Thyroid gland (tissue), 4 donors: Measurements from ENCODE around the gene SCGB3A1. TPM values are rescaled to one million over a fixed set of nuclear protein-coding genes. Genes with fewer than 3 reads are reported as not detected.

Experiments used
- DNase-seq, 2 donors: peaks; one replicate each; pipeline ENCODE4 v3.0.0-alpha.2; 2019
- H3K27ac ChIP-seq, 3 donors: fragments of 200-600 bp; sonication (generic); 1 replicate in 2 of 3; 2 replicates in 1 of 3; pipeline ENCODE4 v1.5.1; 2016 to 2019; ENCODE audit warnings: mild to moderate bottlenecking in 1 of 3, moderate library complexity in 1 of 3
- H3K27me3 ChIP-seq: fragments of 200-600 bp; sonication (generic); one replicate; pipeline ENCODE4 v1.5.1; 2019
- H3K36me3 ChIP-seq, 2 donors: fragments of 200-600 bp; sonication (generic); one replicate each; pipeline ENCODE4 v1.5.1; 2016 to 2019
- H3K4me1 ChIP-seq, 2 donors: fragments of 200-600 bp; sonication (generic); one replicate each; pipeline ENCODE4 v1.5.1; 2017 to 2019
- H3K4me3 ChIP-seq, 3 donors: fragments of 200-600 bp; sonication (generic); replicated peaks in 1 of 3; 1 replicate in 2 of 3; 2 replicates in 1 of 3; pipeline ENCODE4 v1.5.1; 2016; ENCODE audit warnings: mild to moderate bottlenecking in 1 of 3
- H3K9me3 ChIP-seq: fragments of 200-600 bp; sonication (generic); one replicate; pipeline ENCODE4 v1.5.1; 2017
- POLR2A ChIP-seq, 2 donors: fragments of 450-650 bp; IDR thresholded peaks; one replicate each; pipeline ENCODE4 v1.6.1; 2017; ENCODE audit warnings: antibody characterized with exemption in 2 of 2, mild to moderate bottlenecking in 2 of 2, moderate library complexity in 1 of 2
- WGBS, 2 donors: methylation state at CpG; one replicate each; pipeline ENCODE4 v1.1.5; 2017; 5-methylcytosine and 5-hydroxymethylcytosine counted together
- intact Hi-C: fragments of 100-400 bp; cut with DNase I; formaldehyde crosslinking; loops from one replicate; pipeline ENCODE4 v1.15.1; 2023
- total RNA-seq, 4 donors: library from RNA; depleted of rRNA; stranded (reverse); fragments of >200 nt; gene quantifications; one replicate each; pipeline ENCODE4 v1.2.3, GENCODE V29; 2016
- TF ChIP-seq, protein P1 (sequence below), 6 experiments: fragments of 200-600 bp in 3 of 6; fragments of 450-650 bp in 3 of 6; sonication (generic) in 3 of 6; IDR thresholded peaks; one replicate each; pipeline ENCODE4 v1.5.1; 2016 to 2019; ENCODE audit warnings: antibody characterized with exemption in 6 of 6, mild to moderate bottlenecking in 2 of 6, inconsistent platforms in 1 of 6, moderate library complexity in 1 of 6

SCGB3A1 gene
- total RNA-seq, 4 donors from 2014 or later: 1.0 to 8.1 (median 3.5) TPM; not detected in 1

DNA sequence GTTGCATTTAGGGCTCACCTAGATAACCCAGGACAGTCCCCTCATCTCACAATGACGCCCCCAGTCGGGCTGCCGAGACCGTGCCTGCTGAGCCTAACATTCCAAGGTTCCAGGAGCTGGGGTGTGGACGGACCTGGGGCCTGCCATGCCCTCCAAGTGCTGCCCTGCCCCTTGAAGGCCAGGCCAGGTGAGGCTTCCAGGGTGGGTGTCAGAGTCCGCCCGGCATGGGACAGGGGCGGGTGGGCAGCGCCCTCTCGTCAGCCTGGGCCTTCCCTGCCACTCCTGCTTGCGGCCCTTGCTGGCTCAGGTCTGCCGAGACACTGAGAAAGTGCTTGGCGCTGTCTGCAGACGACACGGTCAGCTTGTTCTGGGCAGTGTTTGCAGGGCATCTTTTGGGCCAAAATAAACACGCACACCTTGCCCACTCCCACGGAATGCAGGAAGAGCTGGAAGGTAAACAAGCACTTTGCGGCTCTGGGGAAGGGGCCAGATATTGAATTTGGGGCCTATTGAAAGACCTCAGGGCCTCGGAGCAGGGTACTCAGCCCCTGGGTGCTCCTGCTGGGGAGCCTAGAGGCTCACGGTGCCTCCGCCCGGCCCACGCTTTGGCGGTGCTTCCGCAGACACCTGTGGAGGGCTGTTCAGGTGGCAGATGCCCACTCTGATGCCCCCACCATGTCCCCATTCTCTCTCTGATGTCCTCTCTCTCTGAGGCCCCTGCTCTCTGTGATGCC is 4.2 kb upstream of the SCGB3A1 start:
- Histone ChIP-seq H3K36me3 (no peaks in the 10 kb centered on the region), H3K27ac (peak overlapping the region in 1 of 3 donors; percentile 65), H3K4me1 (peaks cover 19 to 33% of the 10 kb centered on the region in 2 donors), H3K27me3 (no peaks in the 10 kb centered on the region), H3K9me3 (no peaks in the 10 kb centered on the region), H3K4me3 (no peak overlapping the region)
- 54 to 55% methylated on average over 16 to 24 of the region's 25 CpGs for WGBS, 2 donors
- intact Hi-C loops: no loop called here
- peak in 1 of 2 donors; percentile 7 for TF ChIP-seq POLR2A (IDR thresholded peaks at IDR 0.05)
- TF ChIP-seq, protein P1, sequence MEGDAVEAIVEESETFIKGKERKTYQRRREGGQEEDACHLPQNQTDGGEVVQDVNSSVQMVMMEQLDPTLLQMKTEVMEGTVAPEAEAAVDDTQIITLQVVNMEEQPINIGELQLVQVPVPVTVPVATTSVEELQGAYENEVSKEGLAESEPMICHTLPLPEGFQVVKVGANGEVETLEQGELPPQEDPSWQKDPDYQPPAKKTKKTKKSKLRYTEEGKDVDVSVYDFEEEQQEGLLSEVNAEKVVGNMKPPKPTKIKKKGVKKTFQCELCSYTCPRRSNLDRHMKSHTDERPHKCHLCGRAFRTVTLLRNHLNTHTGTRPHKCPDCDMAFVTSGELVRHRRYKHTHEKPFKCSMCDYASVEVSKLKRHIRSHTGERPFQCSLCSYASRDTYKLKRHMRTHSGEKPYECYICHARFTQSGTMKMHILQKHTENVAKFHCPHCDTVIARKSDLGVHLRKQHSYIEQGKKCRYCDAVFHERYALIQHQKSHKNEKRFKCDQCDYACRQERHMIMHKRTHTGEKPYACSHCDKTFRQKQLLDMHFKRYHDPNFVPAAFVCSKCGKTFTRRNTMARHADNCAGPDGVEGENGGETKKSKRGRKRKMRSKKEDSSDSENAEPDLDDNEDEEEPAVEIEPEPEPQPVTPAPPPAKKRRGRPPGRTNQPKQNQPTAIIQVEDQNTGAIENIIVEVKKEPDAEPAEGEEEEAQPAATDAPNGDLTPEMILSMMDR (IDR thresholded peaks at IDR 0.05): no peak
- peak; percentile 67 to 75 for DNase-seq

DNA sequence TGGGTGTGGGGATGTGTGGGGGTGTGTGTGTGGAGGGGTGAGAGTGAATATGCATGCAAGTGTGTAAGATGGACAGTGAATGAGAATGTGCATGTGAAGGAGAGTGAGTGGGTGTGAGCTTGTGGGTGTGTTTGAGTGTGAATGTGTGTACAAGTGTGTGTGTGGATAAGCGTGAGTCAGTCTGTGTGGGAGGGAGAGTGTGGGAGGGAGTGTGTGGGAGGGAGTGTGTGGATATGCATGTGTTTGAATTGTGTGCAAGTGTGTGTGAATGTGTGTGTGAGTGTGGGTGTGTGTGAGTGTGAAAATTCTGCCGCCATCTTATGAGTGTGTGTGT is 3.7 kb upstream of the SCGB3A1 start:
- Histone ChIP-seq H3K4me3 (no peak overlapping the region), H3K9me3 (no peaks in the 10 kb centered on the region), H3K27ac (peak overlapping the region in 1 of 3 donors; percentile 65), H3K36me3 (no peaks in the 10 kb centered on the region), H3K4me1 (peaks cover 24 to 39% of the 10 kb centered on the region in 2 donors), H3K27me3 (no peaks in the 10 kb centered on the region)
- TF ChIP-seq, protein P1 (IDR thresholded peaks at IDR 0.05): no peak
- TF ChIP-seq POLR2A (IDR thresholded peaks at IDR 0.05): no peak
- no peak for DNase-seq
- intact Hi-C loops: no loop called here
- 55 to 85% methylated on average over 2 of the region's 2 CpGs for WGBS, 2 donors

DNA sequence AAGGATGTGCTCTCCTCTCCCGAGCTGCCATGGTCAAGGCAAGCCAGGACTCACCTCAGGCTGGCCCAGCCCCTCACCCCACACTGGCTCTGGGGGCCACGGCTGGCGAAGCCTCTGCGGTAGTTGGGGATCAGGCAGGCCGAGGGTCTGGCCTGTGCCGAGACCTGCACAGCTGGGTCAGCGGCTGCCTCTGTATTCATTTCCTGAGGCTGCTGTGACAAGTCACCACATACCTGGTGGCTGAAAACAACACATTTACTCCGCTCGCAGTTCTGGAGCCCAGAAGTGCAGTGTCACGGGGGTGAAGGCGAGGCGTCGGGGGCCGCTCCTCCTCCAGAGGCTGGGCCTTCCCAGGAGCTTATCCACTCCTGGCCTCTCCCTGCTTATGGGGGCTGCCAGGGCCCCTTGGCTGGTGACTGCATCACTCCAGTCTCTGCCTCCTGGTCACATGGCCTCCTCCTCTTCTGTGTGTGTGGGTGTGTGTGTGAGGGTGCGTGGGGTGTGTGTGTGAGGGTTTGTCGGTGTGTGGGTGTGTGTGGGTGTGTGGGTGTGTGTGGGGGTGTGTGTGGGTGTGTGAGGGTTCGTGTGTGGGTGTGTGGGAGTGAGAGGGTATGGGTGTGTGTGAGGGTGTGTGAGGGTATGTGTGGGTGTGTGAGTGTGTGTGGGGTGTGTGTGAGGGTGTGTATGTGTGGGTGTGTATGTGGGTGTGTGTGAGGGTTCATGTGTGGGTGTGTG is 3.2 kb upstream of the SCGB3A1 start:
- intact Hi-C loops: no loop called here
- H3K27ac ChIP-seq: no peak overlapping the region
- peaks cover 25 to 41% of the 10 kb centered on the region in 2 donors for H3K4me1 ChIP-seq
- H3K9me3 ChIP-seq: no peaks in the 10 kb centered on the region
- no peaks in the 10 kb centered on the region for H3K36me3 ChIP-seq
- TF ChIP-seq, protein P1 (IDR thresholded peaks at IDR 0.05): no peak
- TF ChIP-seq POLR2A (IDR thresholded peaks at IDR 0.05): no peak
- no peak for DNase-seq
- 73 to 95% methylated on average over 16 to 17 of the region's 17 CpGs for WGBS, 2 donors
- H3K27me3 ChIP-seq: no peaks in the 10 kb centered on the region
- no peak overlapping the region for H3K4me3 ChIP-seq

DNA sequence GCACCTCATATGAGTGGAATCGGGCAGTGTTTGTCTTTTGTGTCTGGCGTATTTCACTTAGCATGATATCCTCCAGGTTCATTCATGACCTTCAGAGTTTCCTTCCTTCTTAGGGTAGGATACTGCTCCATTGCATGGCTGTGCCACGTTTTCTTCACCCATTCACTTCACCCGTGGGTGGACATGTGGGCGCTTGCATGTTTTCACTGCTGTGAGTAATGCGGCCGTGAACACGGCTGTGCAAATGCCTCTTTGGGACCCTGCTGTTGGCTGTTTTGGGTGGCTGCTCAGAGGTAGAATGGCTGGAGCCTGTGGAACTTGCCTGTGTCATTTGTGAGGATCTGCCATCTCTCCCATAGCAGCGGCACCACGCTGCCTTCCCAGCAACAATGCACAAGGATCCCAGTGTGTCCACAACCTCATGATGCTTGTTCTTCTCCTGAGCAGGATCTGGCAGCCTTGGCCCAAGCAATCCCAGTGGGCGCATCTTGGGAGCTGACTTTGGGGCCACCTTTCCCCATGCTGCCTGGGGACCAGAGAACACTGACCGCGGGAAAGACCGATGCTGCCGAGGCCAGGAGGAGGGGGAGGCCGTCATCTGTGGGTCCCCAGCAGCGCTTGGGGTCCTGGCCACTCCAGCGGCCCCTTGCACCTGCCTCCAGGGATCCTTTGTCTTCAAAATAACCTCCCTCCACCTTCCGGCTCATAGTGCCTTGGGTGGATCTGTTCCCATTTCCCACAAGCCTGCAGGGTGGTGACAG is 2.3 kb upstream of the SCGB3A1 start:
- no peaks in the 10 kb centered on the region for H3K27me3 ChIP-seq
- no peaks in the 10 kb centered on the region for H3K36me3 ChIP-seq
- intact Hi-C loops: no loop called here
- H3K27ac ChIP-seq: no peak overlapping the region
- no peak overlapping the region for H3K4me3 ChIP-seq
- H3K9me3 ChIP-seq: no peaks in the 10 kb centered on the region
- TF ChIP-seq, protein P1 (IDR thresholded peaks at IDR 0.05): no peak
- TF ChIP-seq POLR2A (IDR thresholded peaks at IDR 0.05): no peak
- peaks cover 25 to 41% of the 10 kb centered on the region in 2 donors for H3K4me1 ChIP-seq
- WGBS, 2 donors: 88 to 96% methylated on average over 18 to 19 of the region's 19 CpGs
- no peak for DNase-seq
